Measurements from ENCODE around the gene CCDC66.
"Not testable (repeated sequence)": the region's sequence is repeated elsewhere in the genome, so short reads cannot be mapped to it uniquely, and the experiment has no call there.

CCDC66 gene

GRCh38 chr3:56556908-56557830 is at the start of gene CCDC66:
CCDC66 (plus strand) TSS chr3:56557175; CDS start chr3:56557243, 68 bp downstream.
- DNase-seq: peak; percentile 20

DNA sequence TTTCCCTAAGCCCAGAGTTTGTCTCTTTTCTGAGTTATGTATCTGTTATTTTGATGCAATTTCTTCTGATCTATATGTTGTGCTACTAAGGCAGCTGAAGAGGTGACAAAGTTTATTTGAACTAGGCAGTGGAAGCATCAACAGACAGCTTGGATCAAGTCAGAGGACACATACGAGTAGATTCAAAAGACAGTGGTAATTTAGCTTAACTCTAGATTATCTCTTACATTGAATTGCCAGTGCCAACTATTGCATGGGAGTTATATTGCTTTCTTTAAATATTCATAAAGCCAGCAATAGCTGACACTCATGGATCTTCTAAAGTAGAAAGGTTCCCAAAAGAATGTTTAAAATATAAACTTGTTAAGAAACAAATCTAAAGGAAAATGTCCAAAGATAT is 37.3 kb upstream of the CCDC66 start:
- no peak for DNase-seq

- no peak for DNase-seq
Observed at GRCh38 chr3:56522374-56522773, 34.6 kb upstream of the CCDC66 start.

GRCh38 chr3:56525291-56525690 is 31.7 kb upstream of the CCDC66 start:
- no peak for DNase-seq

- DNase-seq: no peak
Observed at GRCh38 chr3:56536735-56537134, 20.2 kb upstream of the CCDC66 start.

DNA sequence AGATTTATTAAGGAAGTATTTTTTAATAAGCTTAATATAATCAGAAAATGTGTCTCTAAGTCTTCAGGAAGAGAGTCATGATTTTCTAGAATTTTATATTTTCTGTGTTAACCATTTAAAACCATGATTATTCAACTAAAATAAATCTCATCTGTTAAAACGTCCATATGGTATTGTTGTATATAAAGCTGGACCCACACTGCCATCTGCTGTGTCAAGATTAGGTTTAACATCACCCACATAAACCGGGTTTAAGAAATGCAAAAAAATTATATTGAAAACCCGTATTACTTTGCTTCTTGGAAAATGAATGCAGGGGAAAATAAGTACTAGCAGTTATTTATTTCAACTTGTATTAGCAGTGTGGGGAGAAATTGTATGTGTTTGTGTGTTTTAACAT is 9.5 kb upstream of the CCDC66 start:
- no peak for DNase-seq

DNA sequence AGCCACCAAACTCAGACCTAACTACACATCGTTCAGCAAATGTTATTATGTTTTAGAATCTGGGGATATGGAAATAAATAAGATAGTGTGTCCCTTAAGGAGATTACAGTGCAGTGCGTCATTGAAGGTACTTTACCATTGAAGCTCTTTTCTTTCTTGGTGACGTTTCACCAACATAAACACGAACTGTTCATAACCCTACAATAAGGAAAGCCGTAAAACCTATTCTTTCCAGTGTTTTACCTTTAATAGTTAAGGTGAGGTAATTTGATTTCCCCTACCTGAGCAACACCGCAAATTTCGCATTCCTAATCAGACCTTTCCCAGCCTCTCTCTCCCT is 826 bp downstream of the CCDC66 start:
- no peak for DNase-seq

DNA sequence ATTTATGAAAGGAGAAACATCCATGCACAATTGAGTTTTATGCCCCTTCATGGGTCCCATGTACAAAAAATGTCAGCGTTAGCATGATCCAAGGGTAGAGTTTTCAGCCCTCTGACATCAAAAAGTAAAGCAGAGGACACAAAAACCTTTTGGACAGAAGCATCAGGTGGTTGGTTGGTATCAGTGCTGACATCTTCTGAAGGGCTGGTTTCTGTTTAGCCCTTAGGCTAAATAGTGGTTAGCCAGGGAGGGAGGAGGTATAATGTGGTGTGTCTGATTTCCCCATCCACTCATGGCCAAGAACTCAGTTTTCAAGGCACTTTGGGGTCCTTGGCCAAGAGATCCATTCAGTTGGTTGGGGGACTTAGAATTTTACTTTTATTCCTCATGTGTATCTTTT is 16.5 kb downstream of the CCDC66 start:
- no peak for DNase-seq

DNA sequence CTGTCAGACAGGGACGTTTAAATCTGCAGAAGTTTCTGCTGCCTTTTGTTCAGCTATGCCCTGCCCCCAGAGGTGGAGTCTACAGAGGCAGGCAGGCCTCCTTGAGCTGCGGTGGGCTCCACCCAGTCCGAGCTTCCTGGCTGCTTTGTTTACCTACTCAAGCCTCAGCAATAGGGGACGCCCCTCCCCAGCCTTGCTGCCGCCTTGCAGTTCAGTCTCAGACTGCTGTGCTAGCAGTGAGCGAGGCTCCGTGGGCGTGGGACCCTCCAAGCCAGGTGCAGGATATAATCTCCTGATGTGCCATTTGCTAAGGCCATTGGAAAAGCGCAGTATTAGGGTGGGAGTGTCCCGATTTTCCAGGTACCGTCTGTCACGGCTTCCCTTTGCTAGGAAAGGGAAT is 25.0 kb downstream of the CCDC66 start:
- not testable (repeated sequence) for DNase-seq

DNA sequence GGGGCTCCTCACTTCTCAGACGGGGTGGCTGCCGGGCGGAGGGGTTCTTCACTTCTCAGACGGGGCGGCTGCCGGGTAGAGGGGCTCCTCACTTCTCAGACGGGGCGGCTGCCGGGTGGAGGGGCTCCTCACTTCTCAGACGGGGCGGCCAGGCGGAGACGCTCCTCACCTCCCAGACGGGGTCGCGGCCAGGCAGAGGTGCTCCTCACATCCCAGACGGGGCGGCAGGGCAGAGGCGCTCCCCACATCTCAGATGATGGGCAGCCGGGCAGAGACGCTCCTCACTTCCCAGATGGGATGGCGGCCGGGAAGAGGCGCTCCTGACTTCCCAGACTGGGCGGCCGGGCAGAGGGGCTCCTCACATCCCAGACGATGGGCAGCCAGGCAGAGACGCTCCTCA is 27.3 kb downstream of the CCDC66 start:
- not testable (repeated sequence) for DNase-seq

GRCh38 chr3:56590814-56591213 is 33.8 kb downstream of the CCDC66 start:
- DNase-seq: no peak

DNA sequence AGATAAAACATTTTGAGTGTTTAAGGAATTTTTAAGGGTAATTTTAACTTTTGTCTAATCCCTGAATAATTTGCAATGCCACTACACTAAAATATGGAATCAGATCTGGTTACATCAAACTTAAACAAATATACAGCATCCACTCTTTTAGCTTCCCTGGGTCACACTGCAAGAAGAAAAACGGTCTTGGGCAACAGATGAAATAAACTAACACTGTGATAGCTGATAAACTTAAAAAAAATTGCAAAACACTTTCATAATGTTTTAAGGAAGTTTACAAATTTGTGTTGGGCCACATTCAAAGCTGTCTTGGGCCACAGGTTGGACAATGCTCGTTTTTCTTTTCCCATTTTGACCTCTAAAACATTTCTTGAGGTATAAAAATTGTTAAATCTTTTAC is 34.3 kb downstream of the CCDC66 start:
- no peak for DNase-seq

DNA sequence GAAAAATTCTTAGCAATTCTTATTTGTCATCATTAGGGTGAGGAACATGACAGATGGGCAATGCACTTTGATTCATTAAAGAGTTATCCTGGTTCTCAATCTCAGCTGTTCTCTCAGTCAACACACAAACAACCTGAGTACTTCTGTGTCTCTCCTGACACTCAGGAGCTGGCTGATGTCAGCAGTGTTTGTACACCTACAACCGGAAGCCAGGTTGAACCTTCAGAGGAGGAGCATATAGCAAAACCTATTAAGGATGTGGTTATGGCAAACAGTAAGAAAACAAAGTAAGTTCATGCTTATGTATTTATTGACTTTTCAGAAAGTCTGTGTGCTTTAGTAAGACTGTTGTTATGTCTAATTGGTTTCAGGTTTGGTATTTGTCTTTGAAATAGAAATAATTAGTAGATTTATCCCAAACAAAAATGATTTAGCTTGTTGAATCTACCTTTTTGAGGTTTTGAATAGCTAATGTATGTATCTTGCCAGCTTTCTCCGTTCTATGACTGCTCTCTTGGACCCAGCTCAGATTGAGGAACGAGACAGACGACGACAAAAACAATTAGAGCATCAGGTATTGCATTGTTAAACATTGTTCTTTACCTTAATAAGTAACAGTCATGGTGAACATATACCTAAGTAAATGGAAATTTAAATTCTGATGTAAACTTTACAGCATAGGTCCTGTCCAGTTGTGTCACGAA is 36.6 kb downstream of the CCDC66 start:
- DNase-seq: no peak

DNA sequence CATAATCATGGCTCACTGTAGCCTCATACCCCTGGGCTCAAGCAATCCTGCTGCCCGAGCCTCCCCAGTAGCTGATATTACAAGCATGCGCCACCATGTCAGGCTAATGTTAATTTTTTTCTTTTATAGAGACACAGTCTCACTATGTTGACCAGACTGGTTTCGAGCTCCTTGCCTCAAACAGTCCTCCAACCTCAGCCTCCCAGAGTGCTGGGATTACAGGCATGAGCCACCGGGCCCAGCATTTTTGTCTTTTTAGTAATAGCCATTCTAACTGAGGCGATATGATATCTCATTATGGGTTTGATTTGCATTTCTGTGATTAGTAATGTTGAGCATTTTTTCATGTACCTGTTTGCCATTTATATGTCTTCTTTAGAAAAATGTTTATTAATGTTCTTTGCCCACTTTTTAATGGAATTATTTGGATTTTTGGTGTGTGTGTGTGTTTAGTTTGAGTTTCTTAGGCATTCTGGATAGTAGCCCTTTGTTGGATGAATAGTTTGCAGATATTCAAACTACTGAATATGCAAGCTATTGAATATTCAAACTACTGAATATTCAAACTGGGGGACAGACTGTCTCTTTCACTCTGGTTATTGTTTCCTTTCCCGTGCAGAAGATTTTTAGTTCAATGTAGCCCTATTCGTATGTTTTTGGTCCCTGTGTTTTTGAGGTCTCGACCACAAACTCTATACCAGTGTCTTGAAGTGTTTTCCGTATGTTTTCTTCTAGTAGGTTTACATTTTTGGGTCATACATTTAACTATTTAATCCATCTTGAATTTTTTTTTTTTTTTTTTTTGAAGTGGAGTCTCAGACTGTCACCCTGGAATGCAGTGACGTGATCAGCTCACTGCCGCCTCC is 39.2 kb downstream of the CCDC66 start:
- no peak for DNase-seq

GRCh38 chr3:56608479-56608878 is 51.5 kb downstream of the CCDC66 start:
- DNase-seq: not testable (repeated sequence)

- no peak for DNase-seq
Observed at GRCh38 chr3:56610669-56611335, 53.8 kb downstream of the CCDC66 start.

DNA sequence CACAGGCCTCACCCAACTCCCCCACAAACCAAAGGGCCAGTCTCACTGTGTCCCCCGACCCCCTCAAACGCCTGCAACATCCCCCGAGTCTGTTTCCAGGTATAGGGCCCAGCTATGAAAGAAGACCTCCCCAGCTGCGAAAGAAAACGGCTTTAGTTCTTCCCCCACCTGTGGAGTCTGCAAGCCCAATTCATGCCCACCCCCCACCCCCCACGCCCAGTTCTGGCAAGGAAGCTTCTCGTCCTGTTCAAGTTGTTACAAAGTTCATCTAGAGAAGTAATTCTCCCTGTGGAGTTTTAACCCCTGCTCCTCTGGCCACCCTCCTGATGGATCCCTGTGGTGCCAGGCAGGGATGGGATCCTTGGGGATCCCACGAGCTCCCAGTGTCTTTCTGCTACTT is 54.4 kb downstream of the CCDC66 start:
- no peak for DNase-seq

DNA sequence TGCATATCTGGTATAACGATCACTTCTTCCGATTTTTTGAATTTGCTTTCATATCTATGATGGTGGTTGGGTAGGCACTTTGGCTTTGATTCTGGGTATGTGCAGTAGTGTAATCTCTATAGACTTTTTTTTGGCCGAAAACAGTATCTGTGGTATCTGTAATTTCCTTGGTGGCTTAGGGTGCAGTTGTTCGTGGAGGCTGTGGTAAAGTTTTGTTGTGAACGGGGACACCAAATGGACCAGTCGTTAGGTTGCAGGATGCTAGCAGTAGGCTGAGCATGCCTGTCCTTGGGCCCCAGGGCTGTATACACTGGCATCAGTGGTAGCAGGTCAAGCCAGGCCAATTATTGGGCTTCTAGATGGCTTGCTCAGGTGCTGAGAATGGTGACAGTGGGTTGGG is 55.2 kb downstream of the CCDC66 start:
- DNase-seq: no peak

DNA sequence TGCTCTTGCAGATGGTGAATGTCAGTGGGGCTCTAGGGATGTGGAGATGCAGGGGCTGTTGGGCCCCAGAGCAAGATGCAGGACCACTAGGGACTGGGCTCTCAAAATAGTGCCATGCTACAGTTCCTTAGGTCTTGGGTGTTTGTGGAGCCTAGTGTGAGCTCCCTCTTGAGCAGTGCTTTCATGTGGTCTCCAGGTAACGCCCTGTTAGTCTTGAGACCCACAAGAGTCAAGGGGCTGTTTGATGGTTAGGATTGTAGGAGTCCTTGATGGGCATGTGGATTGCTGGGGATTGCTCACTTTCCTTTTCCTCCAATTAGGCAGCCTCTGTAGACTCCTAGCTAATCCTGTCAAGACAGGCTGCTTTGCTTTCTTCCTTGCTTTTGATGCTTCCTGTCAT is 56.0 kb downstream of the CCDC66 start:
- DNase-seq: no peak

GRCh38 chr3:56616478-56617006 is 59.6 kb downstream of the CCDC66 start:
- no peak for DNase-seq

DNA sequence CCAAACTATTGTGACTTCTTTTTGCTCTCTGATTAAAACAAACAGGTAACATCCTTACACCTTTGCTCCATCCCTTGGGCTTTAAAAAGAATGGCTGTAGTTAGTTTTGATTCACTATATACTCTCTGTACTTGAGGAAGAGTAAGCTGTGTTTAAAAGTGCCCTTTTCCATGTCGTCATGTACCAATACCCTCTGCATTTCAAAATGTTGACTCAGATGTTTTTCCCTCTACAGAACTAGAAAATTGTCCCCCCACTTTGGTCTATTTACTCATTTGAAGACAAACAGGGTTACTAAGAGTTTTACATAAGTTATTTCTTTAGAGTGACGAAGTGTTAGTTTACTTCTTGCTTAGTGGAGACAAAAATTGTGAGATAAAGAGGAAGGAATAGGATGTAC is 63.4 kb downstream of the CCDC66 start:
- no peak for DNase-seq

DNA sequence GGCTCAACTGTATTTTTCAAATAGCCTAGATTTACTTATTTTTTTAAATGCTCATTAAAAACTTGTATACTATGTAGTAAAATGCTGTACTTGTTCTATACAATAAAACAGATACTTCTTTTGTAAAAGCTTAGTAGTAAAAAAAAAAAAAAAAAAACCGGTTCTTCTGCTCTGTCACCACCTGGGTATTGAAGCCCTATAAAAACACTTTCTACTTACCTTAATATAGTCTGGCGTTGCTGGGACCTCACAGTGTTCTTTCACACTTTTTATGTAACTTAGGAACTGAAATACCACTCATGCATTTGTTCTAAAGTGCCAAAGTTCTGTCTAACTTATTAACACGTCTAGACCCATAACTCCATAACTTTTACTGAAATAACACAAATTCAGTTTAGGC is 64.7 kb downstream of the CCDC66 start:
- DNase-seq: no peak

- DNase-seq: no peak
Observed at GRCh38 chr3:56622381-56622780, 65.4 kb downstream of the CCDC66 start.
